ENCODE data around the gene EGFR. TPM values are rescaled to one million over a fixed set of nuclear protein-coding genes. Genes with fewer than 3 reads are reported as not detected.

The EGFR gene
- total and polyA plus RNA-seq, 11 donors: 2.3 to 29.6 (median 7.0) TPM

DNA sequence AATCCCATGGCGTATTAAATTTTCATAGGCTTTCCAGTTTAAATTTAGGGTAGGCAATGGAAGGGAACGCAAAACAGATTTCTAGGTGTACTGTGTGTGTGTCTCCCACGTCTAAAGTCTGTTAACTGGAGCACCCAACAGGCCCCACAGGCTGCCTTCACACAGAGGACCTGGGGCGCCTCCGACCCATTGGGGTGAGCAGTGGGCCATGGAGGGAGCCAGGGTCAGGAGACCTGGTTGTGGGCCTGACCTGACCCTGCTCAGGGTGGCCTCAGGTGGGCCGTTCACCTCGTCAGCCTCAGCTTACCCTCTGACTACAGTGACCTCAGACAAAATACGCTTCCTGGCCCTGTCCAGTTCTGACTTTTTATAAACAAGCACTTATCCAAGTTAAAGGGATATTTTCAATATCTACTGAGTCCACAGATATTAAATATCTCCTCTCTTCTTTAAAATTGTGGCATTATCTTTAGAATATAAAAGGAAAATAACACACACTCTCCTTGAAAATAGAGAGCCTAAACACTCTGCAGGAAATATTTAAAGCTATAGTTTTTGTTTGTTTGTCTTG, 159.6 kb downstream of the EGFR start:
- Histone ChIP-seq H3K4me1 (peaks cover 0 to 25% (median 13%) of the 10 kb centered on the region in 12 donors), H3K36me3 (peaks cover 0 to 57% (median 36%) of the 10 kb centered on the region in 9 donors), H3K4me3 (no peak overlapping the region), H3K27me3 (no peaks in the 10 kb centered on the region), H3K27ac (peak overlapping the region in 8 of 12 donors; percentile 18 to 71 (median 54)), H3K9me3 (no peaks in the 10 kb centered on the region)
- intact Hi-C loops (cut with DNase I): no loop called here
- WGBS, 4 donors: 88 to 92% (median 89%) methylated on average over 8 of the region's 8 CpGs
- TF ChIP-seq POLR2A (IDR thresholded peaks at IDR 0.05): no peak
- TF ChIP-seq, protein P1, sequence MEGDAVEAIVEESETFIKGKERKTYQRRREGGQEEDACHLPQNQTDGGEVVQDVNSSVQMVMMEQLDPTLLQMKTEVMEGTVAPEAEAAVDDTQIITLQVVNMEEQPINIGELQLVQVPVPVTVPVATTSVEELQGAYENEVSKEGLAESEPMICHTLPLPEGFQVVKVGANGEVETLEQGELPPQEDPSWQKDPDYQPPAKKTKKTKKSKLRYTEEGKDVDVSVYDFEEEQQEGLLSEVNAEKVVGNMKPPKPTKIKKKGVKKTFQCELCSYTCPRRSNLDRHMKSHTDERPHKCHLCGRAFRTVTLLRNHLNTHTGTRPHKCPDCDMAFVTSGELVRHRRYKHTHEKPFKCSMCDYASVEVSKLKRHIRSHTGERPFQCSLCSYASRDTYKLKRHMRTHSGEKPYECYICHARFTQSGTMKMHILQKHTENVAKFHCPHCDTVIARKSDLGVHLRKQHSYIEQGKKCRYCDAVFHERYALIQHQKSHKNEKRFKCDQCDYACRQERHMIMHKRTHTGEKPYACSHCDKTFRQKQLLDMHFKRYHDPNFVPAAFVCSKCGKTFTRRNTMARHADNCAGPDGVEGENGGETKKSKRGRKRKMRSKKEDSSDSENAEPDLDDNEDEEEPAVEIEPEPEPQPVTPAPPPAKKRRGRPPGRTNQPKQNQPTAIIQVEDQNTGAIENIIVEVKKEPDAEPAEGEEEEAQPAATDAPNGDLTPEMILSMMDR (IDR thresholded peaks at IDR 0.05): no peak
- no peak for ATAC-seq
- DNase-seq: no peak

DNA sequence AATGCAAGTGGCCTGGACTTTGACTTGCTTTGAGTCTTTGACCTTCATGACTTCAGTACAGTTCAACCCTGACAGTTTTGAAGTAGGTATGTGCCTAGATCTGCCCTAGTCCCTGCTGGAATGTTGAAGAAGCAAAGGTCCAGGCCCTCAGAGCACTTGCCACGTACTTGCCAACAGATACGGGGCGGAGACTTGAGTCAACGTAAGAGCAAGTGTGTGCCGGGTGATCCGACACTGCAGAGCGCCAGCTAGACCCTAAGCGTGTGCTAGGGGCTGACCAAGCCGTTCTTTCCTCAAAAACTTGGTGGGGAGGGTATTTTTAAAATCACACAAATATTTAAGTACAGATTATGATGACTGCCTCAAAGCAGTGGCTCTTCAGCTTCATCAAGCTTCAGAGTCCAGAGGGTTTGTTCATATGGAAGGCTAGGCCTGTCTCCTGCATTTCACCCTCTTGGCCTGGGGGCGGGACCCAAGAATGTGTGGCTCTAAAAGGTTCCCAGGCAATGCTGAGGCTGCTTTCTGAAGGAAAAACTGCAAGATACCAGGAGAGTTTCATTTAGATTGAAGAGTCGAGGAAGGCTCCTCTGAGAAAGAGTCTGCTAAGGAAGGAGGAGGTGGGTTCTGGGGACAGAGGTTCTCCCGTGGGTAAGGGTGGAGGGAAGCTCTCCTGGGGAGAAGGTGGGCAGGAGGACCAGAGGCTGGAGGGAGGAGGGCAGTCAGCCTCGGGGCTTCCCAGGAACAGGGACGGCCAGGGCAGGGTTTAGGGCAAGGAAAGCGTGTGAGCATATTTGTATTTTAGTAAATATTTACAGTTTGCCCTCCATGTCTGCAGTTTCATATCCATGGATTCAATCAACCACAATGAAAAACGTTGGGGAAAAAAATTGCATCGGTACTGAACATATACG, 160.3 kb downstream of the EGFR start:
- H3K9me3 ChIP-seq: no peaks in the 10 kb centered on the region
- H3K36me3 ChIP-seq: peaks cover 0 to 56% (median 33%) of the 10 kb centered on the region in 9 donors
- no peak for DNase-seq
- ATAC-seq: no peak
- no peaks in the 10 kb centered on the region for H3K27me3 ChIP-seq
- intact Hi-C loops (cut with DNase I): no loop called here
- WGBS, 4 donors: 84 to 89% (median 86%) methylated on average over 18 of the region's 18 CpGs
- no peak overlapping the region for H3K4me3 ChIP-seq
- TF ChIP-seq POLR2A (IDR thresholded peaks at IDR 0.05): no peak
- TF ChIP-seq, protein P1 (IDR thresholded peaks at IDR 0.05): no peak
- peaks cover 0 to 25% (median 13%) of the 10 kb centered on the region in 12 donors for H3K4me1 ChIP-seq
- peak overlapping the region in 1 of 12 donors; percentile 70 for H3K27ac ChIP-seq

DNA sequence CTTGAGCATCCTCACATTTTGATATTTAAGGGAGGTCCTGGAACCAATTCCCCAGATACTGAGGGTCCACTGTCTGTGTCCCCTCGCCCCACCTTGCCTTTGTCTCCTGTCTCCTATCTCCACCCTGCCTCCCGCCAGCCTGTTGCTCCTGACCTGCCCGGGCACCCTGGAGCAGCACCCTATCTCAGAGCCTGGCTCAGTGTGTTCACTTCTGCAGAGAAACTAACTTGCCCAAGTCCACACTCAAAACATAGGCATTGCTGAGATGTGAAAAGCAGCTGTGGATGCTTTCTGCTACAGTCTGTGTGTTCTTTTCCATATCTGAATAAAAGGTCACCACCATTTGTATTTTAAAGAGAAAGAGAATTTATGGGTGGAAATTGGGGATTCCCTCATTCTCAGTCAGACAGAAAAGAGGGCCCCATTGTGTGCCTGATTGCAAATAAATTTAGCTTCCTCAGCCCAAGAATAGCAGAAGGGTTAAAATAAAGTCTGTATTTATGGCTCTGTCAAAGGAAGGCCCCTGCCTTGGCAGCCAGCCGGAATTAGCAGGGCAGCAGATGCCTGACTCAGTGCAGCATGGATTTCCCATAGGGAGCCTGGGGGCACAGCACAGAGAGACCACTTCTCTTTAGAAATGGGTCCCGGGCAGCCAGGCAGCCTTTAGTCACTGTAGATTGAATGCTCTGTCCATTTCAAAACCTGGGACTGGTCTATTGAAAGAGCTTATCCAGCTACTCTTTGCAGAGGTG, 161.3 kb downstream of the EGFR start:
- no peaks in the 10 kb centered on the region for H3K27me3 ChIP-seq
- no peak overlapping the region for H3K27ac ChIP-seq
- DNase-seq (no peak), ATAC-seq (no peak)
- peaks cover 0 to 54% (median 25%) of the 10 kb centered on the region in 9 donors for H3K36me3 ChIP-seq
- H3K9me3 ChIP-seq: no peaks in the 10 kb centered on the region
- WGBS, 4 donors: 74 to 80% (median 77%) methylated on average over 5 of the region's 5 CpGs
- H3K4me3 ChIP-seq: no peak overlapping the region
- peaks cover 0 to 25% (median 13%) of the 10 kb centered on the region in 12 donors for H3K4me1 ChIP-seq
- no peak for TF ChIP-seq POLR2A (IDR thresholded peaks at IDR 0.05)
- TF ChIP-seq, protein P1 (IDR thresholded peaks at IDR 0.05): no peak
- intact Hi-C loops (cut with DNase I): no loop called here

Data from heart left ventricle (tissue), 16 donors.